Ishikawa (cell line): ENCODE measurements around the gene IL1RAPL1.

Experiments
- TAF1 ChIP-seq: IDR thresholded peaks from 2 replicates; pipeline ENCODE4 v1.6.1; 2012; ENCODE audit warnings: low read depth, mild to moderate bottlenecking
- YY1 ChIP-seq: IDR thresholded peaks from 2 replicates; pipeline ENCODE4 v1.6.1; 2012; ENCODE audit warnings: low read depth

- TF ChIP-seq YY1 (no peak), TAF1 (no peak)
Observed at GRCh38 chrX:29561417-29561816, 974.2 kb downstream of the IL1RAPL1 start.
